Transverse colon (tissue), 3 donors: Measurements from ENCODE around the gene ANKRD44.

Experiments
- CTCF ChIP-seq, 5 experiments: fragments of 200-600 bp in 3 of 5; fragments of 450-650 bp in 2 of 5; sonication (generic) in 3 of 5; IDR thresholded peaks; 1 replicate in 2 of 5; 2 replicates in 3 of 5; pipeline ENCODE4 v1.5.1; 2016 to 2017; ENCODE audit warnings: antibody characterized with exemption in 5 of 5, inconsistent platforms in 3 of 5, mild to moderate bottlenecking in 2 of 5, moderate library complexity in 1 of 5
- EP300 ChIP-seq: sonication (generic); formaldehyde crosslinking; IDR thresholded peaks from one replicate; pipeline ENCODE4 v1.6.1; 2017; ENCODE audit warnings: antibody characterized with exemption, low read depth
- POLR2A ChIP-seq: fragments of 450-650 bp; IDR thresholded peaks from one replicate; pipeline ENCODE4 v1.6.1; 2016; ENCODE audit warnings: antibody characterized with exemption, mild to moderate bottlenecking, moderate library complexity

DNA sequence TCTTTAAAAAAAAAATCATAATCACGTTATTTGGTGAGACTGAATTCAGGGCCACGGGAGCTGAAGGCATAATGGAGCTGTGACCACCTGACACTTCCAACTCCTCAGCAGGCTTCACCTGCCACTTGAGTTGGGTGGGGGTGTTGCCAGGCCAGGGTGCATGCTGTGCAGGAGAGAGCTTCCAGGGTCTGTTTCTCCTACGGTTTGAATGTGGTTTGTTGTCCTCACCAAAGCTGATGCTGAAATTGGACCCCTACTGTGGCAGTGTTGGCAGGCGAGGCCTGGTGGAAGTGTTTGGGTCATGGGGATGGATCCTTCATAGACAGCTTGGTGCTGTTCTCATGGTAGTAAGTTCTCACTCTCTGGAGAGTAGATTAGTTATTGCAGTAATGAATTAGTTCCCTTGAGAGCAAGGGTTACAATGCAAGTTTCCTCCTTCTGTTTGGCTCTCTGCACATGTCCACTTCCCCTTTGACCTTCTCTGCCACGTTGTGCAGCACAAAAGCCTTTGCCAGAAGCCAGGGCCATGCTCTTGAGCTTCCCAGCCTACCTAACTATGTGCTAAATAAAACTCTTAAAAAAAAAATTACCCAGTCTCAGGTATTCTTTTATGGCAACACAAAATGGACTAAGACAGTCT lies 38.3 kb upstream of the ANKRD44 start:
- TF ChIP-seq CTCF (IDR thresholded peaks at IDR 0.05) (no peak), EP300 (no peak), POLR2A (no peak)
